Measurements from ENCODE around the gene RNF207. TPM values are rescaled to one million over a fixed set of nuclear protein-coding genes. Genes with fewer than 3 reads are reported as not detected.

Gene RNF207
- total and polyA plus RNA-seq, 4 donors, result 8.0 to 14.4 (median 12.3) TPM

DNA sequence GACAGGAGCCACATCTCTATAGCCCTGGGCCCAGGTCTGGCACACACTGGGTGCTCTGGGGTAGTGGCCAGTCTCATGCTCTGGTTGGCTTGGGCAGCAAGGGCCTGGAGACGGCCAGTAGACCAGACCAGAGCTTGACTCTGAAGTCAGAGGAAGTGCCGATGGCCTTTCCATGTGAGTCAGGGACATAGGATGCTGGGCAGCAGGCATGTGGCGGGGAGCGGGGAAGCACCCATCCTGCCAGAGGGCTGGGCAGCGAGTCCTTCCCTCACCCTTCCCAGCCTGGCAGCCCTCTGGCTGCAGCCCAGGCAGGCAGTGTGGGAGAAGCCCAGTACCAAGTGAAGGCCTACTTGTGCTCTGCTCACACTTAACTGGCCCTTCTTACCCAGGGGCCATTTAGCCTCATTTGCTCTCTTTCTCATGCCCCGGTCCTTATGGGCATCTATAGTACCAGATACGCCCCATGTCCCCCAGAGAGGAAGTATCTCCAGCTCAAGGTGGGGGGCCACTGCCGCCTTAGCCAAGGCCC lies 51.7 kb downstream of the RNF207 start:
- Histone ChIP-seq H3K36me3 (ENCODE audit: control insufficient read depth in 4 of 4, insufficient read depth in 4 of 4, low read length in 4 of 4) (peaks cover 0 to 9% (median 1%) of the 10 kb centered on the region in 4 donors), H3K27me3 (ENCODE audit: control insufficient read depth in 3 of 3, insufficient read depth in 3 of 3, low read length in 2 of 3) (peaks cover 0 to 4% (median 0%) of the 10 kb centered on the region in 3 donors), H3K9ac (ENCODE audit: insufficient read depth in 1 of 2, low read length in 2 of 2) (no peak overlapping the region), H3K9me3 (ENCODE audit: control insufficient read depth in 4 of 4, insufficient read depth in 3 of 4, low read length in 3 of 4) (peaks cover 0 to 5% (median 0%) of the 10 kb centered on the region in 4 donors), H3K4me1 (ENCODE audit: control insufficient read depth in 5 of 5, insufficient read depth in 5 of 5, low read length in 5 of 5) (peaks cover 0 to 20% (median 7%) of the 10 kb centered on the region in 5 donors), H3K4me3 (no peak overlapping the region), H3K27ac (ENCODE audit: low read depth in 1 of 2, low read length in 1 of 2) (no peak overlapping the region)
- WGBS, 2 donors, result 90% methylated on average over 8 of the region's 8 CpGs
- no peak for DNase-seq
- ATAC-seq (ENCODE audit: insufficient read depth, low FRiP score), result no peak
- TF ChIP-seq, protein P1, sequence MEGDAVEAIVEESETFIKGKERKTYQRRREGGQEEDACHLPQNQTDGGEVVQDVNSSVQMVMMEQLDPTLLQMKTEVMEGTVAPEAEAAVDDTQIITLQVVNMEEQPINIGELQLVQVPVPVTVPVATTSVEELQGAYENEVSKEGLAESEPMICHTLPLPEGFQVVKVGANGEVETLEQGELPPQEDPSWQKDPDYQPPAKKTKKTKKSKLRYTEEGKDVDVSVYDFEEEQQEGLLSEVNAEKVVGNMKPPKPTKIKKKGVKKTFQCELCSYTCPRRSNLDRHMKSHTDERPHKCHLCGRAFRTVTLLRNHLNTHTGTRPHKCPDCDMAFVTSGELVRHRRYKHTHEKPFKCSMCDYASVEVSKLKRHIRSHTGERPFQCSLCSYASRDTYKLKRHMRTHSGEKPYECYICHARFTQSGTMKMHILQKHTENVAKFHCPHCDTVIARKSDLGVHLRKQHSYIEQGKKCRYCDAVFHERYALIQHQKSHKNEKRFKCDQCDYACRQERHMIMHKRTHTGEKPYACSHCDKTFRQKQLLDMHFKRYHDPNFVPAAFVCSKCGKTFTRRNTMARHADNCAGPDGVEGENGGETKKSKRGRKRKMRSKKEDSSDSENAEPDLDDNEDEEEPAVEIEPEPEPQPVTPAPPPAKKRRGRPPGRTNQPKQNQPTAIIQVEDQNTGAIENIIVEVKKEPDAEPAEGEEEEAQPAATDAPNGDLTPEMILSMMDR (IDR thresholded peaks at IDR 0.05; ENCODE audit: control extremely low read depth, extremely low read depth), result no peak

DNA sequence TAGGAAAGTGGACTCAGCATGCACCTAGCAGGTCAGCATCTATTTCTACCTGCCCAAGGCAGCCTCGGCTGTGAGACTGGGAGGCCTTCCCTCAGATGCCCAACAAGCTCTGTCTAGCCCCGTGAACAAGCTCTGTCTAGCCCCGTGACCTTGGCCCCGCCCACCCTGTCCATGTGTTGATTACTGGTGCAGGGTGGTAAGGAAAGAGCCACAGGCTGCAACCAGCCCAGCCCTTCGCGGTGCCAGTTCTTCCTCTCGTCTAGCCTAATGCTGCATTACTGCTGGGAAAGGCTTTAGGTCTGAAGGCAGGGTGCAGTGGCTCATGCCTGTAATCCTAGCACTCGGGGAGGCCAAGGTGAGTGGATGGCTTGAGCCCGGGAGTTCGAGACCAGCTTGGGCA lies 52.8 kb downstream of the RNF207 start:
- Histone ChIP-seq H3K4me1 (ENCODE audit: control insufficient read depth in 5 of 5, insufficient read depth in 5 of 5, low read length in 5 of 5) (peaks cover 0 to 31% (median 16%) of the 10 kb centered on the region in 5 donors), H3K4me3 (no peak overlapping the region), H3K27ac (ENCODE audit: low read depth in 1 of 2, low read length in 1 of 2) (no peak overlapping the region), H3K36me3 (ENCODE audit: control insufficient read depth in 4 of 4, insufficient read depth in 4 of 4, low read length in 4 of 4) (peaks cover 0 to 5% (median 1%) of the 10 kb centered on the region in 4 donors), H3K9me3 (ENCODE audit: control insufficient read depth in 4 of 4, insufficient read depth in 3 of 4, low read length in 3 of 4) (peaks cover 0 to 4% (median 0%) of the 10 kb centered on the region in 4 donors), H3K27me3 (ENCODE audit: control insufficient read depth in 3 of 3, insufficient read depth in 3 of 3, low read length in 2 of 3) (peaks cover 0 to 4% (median 0%) of the 10 kb centered on the region in 3 donors), H3K9ac (ENCODE audit: insufficient read depth in 1 of 2, low read length in 2 of 2) (no peak overlapping the region)
- DNase-seq, result no peak
- 67 to 76% methylated on average over 10 of the region's 10 CpGs for WGBS, 2 donors
- ATAC-seq (ENCODE audit: insufficient read depth, low FRiP score), result no peak
- TF ChIP-seq, protein P1 (IDR thresholded peaks at IDR 0.05; ENCODE audit: control extremely low read depth, extremely low read depth), result no peak

GRCh38 chr1:6259491-6260362 lies 53.8 kb downstream of the RNF207 start:
- Histone ChIP-seq H3K27ac (ENCODE audit: low read depth in 1 of 2, low read length in 1 of 2) (no peak overlapping the region), H3K9me3 (ENCODE audit: control insufficient read depth in 4 of 4, insufficient read depth in 3 of 4, low read length in 3 of 4) (no peaks in the 10 kb centered on the region), H3K36me3 (ENCODE audit: control insufficient read depth in 4 of 4, insufficient read depth in 4 of 4, low read length in 4 of 4) (peaks cover 0 to under 1% (median 0%) of the 10 kb centered on the region in 4 donors), H3K4me3 (no peak overlapping the region), H3K27me3 (ENCODE audit: control insufficient read depth in 3 of 3, insufficient read depth in 3 of 3, low read length in 2 of 3) (peaks cover 0 to 4% (median 0%) of the 10 kb centered on the region in 3 donors), H3K9ac (ENCODE audit: insufficient read depth in 1 of 2, low read length in 2 of 2) (no peak overlapping the region), H3K4me1 (ENCODE audit: control insufficient read depth in 5 of 5, insufficient read depth in 5 of 5, low read length in 5 of 5) (peaks cover 0 to 41% (median 25%) of the 10 kb centered on the region in 5 donors)
- peak; percentile 45 for ATAC-seq (ENCODE audit: insufficient read depth, low FRiP score)
- TF ChIP-seq, protein P1 (IDR thresholded peaks at IDR 0.05; ENCODE audit: control extremely low read depth, extremely low read depth), result no peak
- DNase-seq, result peak; percentile 87 to 90 (median 88)
- 7 to 12% methylated on average over 25 to 46 of the region's 46 CpGs for WGBS, 2 donors
